HEK293 (cell line): Measurements from ENCODE around the gene HSD17B14.
A peak's percentile ranks its signal among the peaks of the same experiment; 100 is the strongest.

ENCODE experiments used
- CTCF ChIA-PET: fragments of 350-600 bp; formaldehyde crosslinking; extraction: SDS; loops from one replicate; lab custom pipeline; 2021; ENCODE audit warnings: antibody characterized with exemption; lab: Yijun Ruan, JAX
- POLR2A ChIA-PET: fragments of 300-600 bp; formaldehyde crosslinking; extraction: SDS; loops from one replicate; lab custom pipeline; 2020; ENCODE audit warnings: antibody characterized with exemption, inconsistent platforms; lab: Yijun Ruan, JAX
- H3K27ac ChIP-seq: fragments of 200-500 bp; sonication (Bioruptor generic); 2 replicates; pipeline ENCODE4 v1.5.1; 2014; ENCODE audit warnings: low read depth, low read length, control low read depth, inconsistent platforms; ENCODE audit errors: extremely low read depth
- H3K36me3 ChIP-seq, 2 experiments: fragments of 200-500 bp in 1 of 2; sonication (Bioruptor generic) in 1 of 2; 1 replicate in 1 of 2; 2 replicates in 1 of 2; pipeline ENCODE4 v1.5.1; 2014 to 2017; ENCODE audit warnings: inconsistent platforms in 2 of 2, low read length in 2 of 2; ENCODE audit not compliant: control insufficient read depth in 2 of 2, insufficient read depth in 1 of 2
- H3K4me1 ChIP-seq: fragments of 200-500 bp; sonication (Bioruptor generic); 2 replicates; pipeline ENCODE4 v1.5.1; 2014; ENCODE audit warnings: mild to moderate bottlenecking, low read length, inconsistent platforms; ENCODE audit not compliant: control insufficient read depth, insufficient read depth
- H3K4me3 ChIP-seq: 2 replicates; pipeline ENCODE4 v1.5.1; 2011; ENCODE audit warnings: low read depth, mild to moderate bottlenecking, control low read depth, low read length, moderate library complexity
- H3K9me3 ChIP-seq: fragments of 200-500 bp; sonication (Bioruptor generic); 2 replicates; pipeline ENCODE4 v1.5.1; 2014; ENCODE audit warnings: low read depth, low read length, inconsistent platforms; ENCODE audit not compliant: control insufficient read depth, insufficient read depth
- BCL11A ChIP-seq: fragments of 450-650 bp; formaldehyde crosslinking; IDR thresholded peaks from 2 replicates; pipeline ENCODE4 v1.5.1; 2016; ENCODE audit warnings: low read depth, missing biosample characterization, missing genetic modification characterization
- BCL11B ChIP-seq: fragments of 450-650 bp; formaldehyde crosslinking; IDR thresholded peaks from 2 replicates; pipeline ENCODE4 v1.5.1; 2016; ENCODE audit warnings: low read depth, missing biosample characterization, missing genetic modification characterization
- HOXD13 ChIP-seq: sonication (generic); formaldehyde crosslinking; IDR thresholded peaks from 2 replicates; pipeline ENCODE4 v1.8.0; 2022; ENCODE audit warnings: missing genetic modification reagents, borderline replicate concordance
- IKZF3 ChIP-seq: fragments of 450-650 bp; IDR thresholded peaks from 2 replicates; pipeline ENCODE4 v1.5.0; 2018; ENCODE audit warnings: missing biosample characterization, mild to moderate bottlenecking, missing genetic modification characterization, moderate library complexity
- KLF7 ChIP-seq: fragments of 450-650 bp; formaldehyde crosslinking; IDR thresholded peaks from 2 replicates; pipeline ENCODE4 v1.5.1; 2016; ENCODE audit warnings: missing biosample characterization, missing genetic modification characterization, borderline replicate concordance
- KLF9 ChIP-seq: fragments of 450-650 bp; formaldehyde crosslinking; IDR thresholded peaks from 2 replicates; pipeline ENCODE4 v1.5.1; 2016; ENCODE audit warnings: missing biosample characterization, missing genetic modification characterization, low read depth
- MYNN ChIP-seq: fragments of 450-650 bp; formaldehyde crosslinking; IDR thresholded peaks from 2 replicates; pipeline ENCODE4 v1.5.1; 2016; ENCODE audit warnings: missing biosample characterization, missing genetic modification characterization, borderline replicate concordance
- MZF1 ChIP-seq: fragments of 450-650 bp; formaldehyde crosslinking; IDR thresholded peaks from 2 replicates; pipeline ENCODE4 v1.5.1; 2017; ENCODE audit warnings: missing biosample characterization, missing genetic modification characterization, borderline replicate concordance
- OVOL3 ChIP-seq: fragments of 450-650 bp; formaldehyde crosslinking; IDR thresholded peaks from 2 replicates; pipeline ENCODE4 v1.5.1; 2016; ENCODE audit warnings: missing biosample characterization, missing genetic modification characterization
- SCRT1 ChIP-seq: fragments of 450-650 bp; formaldehyde crosslinking; IDR thresholded peaks from 2 replicates; pipeline ENCODE4 v1.5.1; 2016; ENCODE audit warnings: missing biosample characterization, missing genetic modification characterization, borderline replicate concordance
- SCRT2 ChIP-seq: fragments of 450-650 bp; formaldehyde crosslinking; IDR thresholded peaks from 2 replicates; pipeline ENCODE4 v1.5.1; 2016; ENCODE audit warnings: missing biosample characterization, missing genetic modification characterization
- ZBTB8A ChIP-seq: fragments of 450-650 bp; formaldehyde crosslinking; IDR thresholded peaks from 2 replicates; pipeline ENCODE4 v1.5.1; 2016; ENCODE audit warnings: missing biosample characterization, missing genetic modification characterization
- ZNF140 ChIP-seq: fragments of 450-650 bp; formaldehyde crosslinking; IDR thresholded peaks from 2 replicates; pipeline ENCODE4 v1.5.1; 2016; ENCODE audit warnings: missing biosample characterization, missing genetic modification characterization
- ZNF174 ChIP-seq: fragments of 450-650 bp; formaldehyde crosslinking; IDR thresholded peaks from 2 replicates; pipeline ENCODE4 v1.5.0; 2017; ENCODE audit warnings: missing biosample characterization, mild to moderate bottlenecking, missing genetic modification characterization
- ZNF335 ChIP-seq: fragments of 450-650 bp; formaldehyde crosslinking; conservative IDR thresholded peaks from 2 replicates; pipeline ENCODE4 v1.5.1; 2016; ENCODE audit warnings: missing biosample characterization, missing genetic modification characterization
- ZNF37A ChIP-seq: fragments of 450-650 bp; IDR thresholded peaks from 2 replicates; pipeline ENCODE4 v1.5.1; 2018; ENCODE audit warnings: missing biosample characterization, missing genetic modification characterization
- ZNF530 ChIP-seq: fragments of 450-650 bp; formaldehyde crosslinking; IDR thresholded peaks from 2 replicates; pipeline ENCODE4 v1.5.1; 2016; ENCODE audit warnings: low read depth, missing biosample characterization, missing genetic modification characterization
- ZNF549 ChIP-seq: fragments of 450-650 bp; IDR thresholded peaks from 2 replicates; pipeline ENCODE4 v1.5.1; 2018; ENCODE audit warnings: missing biosample characterization, missing genetic modification characterization, mild to moderate bottlenecking, inconsistent platforms, moderate library complexity
- ZNF623 ChIP-seq: fragments of 450-650 bp; formaldehyde crosslinking; IDR thresholded peaks from 2 replicates; pipeline ENCODE4 v1.5.1; 2016; ENCODE audit warnings: missing biosample characterization, missing genetic modification characterization
- ZSCAN30 ChIP-seq: fragments of 450-650 bp; IDR thresholded peaks from 2 replicates; pipeline ENCODE4 v1.5.1; 2018; ENCODE audit warnings: missing biosample characterization, mild to moderate bottlenecking, missing genetic modification characterization, moderate library complexity
- TF ChIP-seq, protein P1 (sequence below): fragments of 450-650 bp; formaldehyde crosslinking; IDR thresholded peaks from 2 replicates; pipeline ENCODE4 v1.5.1; 2016; ENCODE audit warnings: missing biosample characterization, missing genetic modification characterization
- TF ChIP-seq, protein P2 (sequence below): fragments of 450-650 bp; formaldehyde crosslinking; conservative IDR thresholded peaks from 2 replicates; pipeline ENCODE4 v1.5.1; 2016; ENCODE audit warnings: low read depth, missing biosample characterization, missing genetic modification characterization
- TF ChIP-seq, protein P3 (sequence below): fragments of 450-650 bp; formaldehyde crosslinking; IDR thresholded peaks from 2 replicates; pipeline ENCODE4 v1.5.1; 2016; ENCODE audit warnings: missing biosample characterization, missing genetic modification characterization

HSD17B14 gene

DNA sequence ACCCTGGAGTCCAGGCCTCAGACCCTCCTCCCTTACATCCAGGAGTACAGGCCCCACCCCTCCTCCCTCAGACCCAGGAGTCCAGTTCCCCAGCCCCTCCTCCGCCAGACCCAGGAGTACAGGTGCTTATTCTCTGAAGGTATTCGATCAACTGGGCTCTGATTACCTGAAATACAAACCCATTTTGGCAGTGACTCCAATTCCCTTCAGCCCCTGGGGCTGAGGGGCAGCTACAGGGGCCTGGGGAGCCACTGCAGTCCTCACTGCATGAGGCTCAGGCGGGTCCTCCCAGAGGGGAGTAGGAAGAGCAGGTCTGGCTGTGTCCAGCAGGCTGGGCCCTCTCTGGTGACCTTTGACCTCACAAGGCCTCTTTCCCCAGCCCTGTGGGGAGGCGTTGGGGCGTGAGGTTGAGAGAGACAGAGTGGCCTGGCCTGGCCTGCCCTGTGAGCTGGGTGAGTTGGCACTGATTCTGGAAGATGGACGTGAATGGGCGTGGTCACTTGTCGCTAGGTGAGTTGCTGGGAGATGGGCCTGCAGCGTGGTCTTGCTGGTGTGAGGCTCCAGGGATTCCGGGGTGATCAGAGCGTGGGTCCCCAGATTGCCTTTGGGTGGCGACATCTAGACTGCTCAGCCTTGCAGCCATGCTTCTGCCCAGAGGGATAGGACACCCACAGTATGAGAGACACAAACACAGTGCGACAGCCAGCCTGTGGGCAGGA, 28.5 kb downstream of the HSD17B14 start:
- Histone ChIP-seq H3K4me3 (no peak overlapping the region), H3K4me1 (peaks cover 5% of the 10 kb centered on the region), H3K36me3 (peaks cover 4 to 10% of the 10 kb centered on the region in 2 experiments; a peak in 2 of 3 replicates), H3K9me3 (no peaks in the 10 kb centered on the region), H3K27ac (no peak overlapping the region)
- POLR2A ChIA-PET, result interaction anchor here (0.7 to 0.9 kb wide), 2 partner anchors 8 to 12 kb away, joined by 3 read pairs; no protein-coding TSS in a partner anchor
- TF ChIP-seq ZNF37A (tag by site-specific recombination) (no peak), HOXD13 (CRISPR knock-in tag) (no peak), MYNN (no peak), KLF7 (no peak), BCL11A (tag by site-specific recombination) (0 out of 2 replicates have a peak, but pooled peaks have one; percentile 42), ZSCAN30 (tag by site-specific recombination) (no peak), SCRT2 (tag by site-specific recombination) (peak; percentile 94), ZNF174 (tag by site-specific recombination) (no peak), ZNF623 (tag by site-specific recombination) (no peak), MZF1 (no peak), BCL11B (0 out of 2 replicates have a peak, but pooled peaks have one; percentile 15), IKZF3 (no peak), ZNF549 (no peak), KLF9 (peak; percentile 58; the same call in 1 of the 2 replicates), ZNF530 (tag by site-specific recombination) (no peak), SCRT1 (tag by site-specific recombination) (peak; percentile 89)
- TF ChIP-seq, protein P1, sequence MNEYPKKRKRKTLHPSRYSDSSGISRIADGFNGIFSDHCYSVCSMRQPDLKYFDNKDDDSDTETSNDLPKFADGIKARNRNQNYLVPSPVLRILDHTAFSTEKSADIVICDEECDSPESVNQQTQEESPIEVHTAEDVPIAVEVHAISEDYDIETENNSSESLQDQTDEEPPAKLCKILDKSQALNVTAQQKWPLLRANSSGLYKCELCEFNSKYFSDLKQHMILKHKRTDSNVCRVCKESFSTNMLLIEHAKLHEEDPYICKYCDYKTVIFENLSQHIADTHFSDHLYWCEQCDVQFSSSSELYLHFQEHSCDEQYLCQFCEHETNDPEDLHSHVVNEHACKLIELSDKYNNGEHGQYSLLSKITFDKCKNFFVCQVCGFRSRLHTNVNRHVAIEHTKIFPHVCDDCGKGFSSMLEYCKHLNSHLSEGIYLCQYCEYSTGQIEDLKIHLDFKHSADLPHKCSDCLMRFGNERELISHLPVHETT (tag by site-specific recombination), result no peak
- TF ChIP-seq, protein P2, sequence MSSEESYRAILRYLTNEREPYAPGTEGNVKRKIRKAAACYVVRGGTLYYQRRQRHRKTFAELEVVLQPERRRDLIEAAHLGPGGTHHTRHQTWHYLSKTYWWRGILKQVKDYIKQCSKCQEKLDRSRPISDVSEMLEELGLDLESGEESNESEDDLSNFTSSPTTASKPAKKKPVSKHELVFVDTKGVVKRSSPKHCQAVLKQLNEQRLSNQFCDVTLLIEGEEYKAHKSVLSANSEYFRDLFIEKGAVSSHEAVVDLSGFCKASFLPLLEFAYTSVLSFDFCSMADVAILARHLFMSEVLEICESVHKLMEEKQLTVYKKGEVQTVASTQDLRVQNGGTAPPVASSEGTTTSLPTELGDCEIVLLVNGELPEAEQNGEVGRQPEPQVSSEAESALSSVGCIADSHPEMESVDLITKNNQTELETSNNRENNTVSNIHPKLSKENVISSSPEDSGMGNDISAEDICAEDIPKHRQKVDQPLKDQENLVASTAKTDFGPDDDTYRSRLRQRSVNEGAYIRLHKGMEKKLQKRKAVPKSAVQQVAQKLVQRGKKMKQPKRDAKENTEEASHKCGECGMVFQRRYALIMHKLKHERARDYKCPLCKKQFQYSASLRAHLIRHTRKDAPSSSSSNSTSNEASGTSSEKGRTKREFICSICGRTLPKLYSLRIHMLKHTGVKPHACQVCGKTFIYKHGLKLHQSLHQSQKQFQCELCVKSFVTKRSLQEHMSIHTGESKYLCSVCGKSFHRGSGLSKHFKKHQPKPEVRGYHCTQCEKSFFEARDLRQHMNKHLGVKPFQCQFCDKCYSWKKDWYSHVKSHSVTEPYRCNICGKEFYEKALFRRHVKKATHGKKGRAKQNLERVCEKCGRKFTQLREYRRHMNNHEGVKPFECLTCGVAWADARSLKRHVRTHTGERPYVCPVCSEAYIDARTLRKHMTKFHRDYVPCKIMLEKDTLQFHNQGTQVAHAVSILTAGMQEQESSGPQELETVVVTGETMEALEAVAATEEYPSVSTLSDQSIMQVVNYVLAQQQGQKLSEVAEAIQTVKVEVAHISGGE (tag by site-specific recombination), result no peak
- CTCF ChIA-PET, result interaction anchor here (0.7 to 2.8 kb wide), 9 partner anchors 8 to 163 kb away, joined by 3 to 11 read pairs (median 6); partner anchors contain the start of gene CA11

DNA sequence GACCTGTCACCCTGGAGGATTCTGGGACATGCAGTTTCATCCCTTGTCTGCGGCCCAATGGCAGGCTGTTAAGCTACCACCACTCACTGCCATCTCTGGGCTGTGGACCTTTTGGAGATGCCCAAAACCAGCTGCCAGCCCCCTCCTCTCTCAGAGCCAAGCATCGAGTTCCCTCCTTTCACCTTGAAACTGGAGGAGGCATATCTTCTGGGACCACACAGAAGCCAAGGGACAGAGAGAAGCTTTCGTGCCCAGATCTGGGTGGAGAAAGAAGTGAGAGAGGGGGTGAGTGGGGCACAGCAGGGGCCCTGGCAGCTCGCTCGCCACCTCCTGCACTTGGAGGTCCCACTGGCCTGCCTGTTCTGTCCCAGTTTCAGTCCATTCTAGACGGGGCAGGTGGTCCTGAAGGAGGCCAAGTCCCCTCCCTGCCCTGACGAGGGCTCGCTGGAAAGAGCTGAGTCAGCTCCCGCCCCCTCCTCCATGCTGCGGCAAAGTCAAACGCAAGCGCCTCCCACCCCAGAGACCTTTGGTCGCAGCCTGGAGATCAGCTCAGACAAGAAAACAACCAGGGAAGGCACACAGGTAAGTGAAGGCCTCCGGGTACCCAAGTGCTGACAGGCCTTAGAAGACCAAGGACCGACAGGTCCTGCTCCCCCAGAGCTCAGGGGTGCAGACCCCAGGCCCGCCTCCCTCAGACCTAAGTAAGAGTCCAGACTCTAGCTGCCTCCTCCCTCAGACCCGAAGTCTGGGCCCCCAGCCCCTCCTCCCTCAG, 29.3 kb downstream of the HSD17B14 start:
- no peak overlapping the region for H3K4me3 ChIP-seq
- CTCF ChIA-PET, result interaction anchor here (1.0 to 2.8 kb wide), 8 partner anchors 9 to 163 kb away, joined by 3 to 11 read pairs (median 6); partner anchors contain the start of gene CA11
- POLR2A ChIA-PET, result interaction anchor here (0.5 to 0.9 kb wide), 4 partner anchors 12 to 188 kb away, joined by 3 to 10 read pairs (median 4); partner anchors contain the start of genes RPL18 and SPHK2
- H3K9me3 ChIP-seq, result no peaks in the 10 kb centered on the region
- H3K36me3 ChIP-seq, result peaks cover 4 to 10% of the 10 kb centered on the region in 2 experiments; a peak in 2 of 3 replicates
- TF ChIP-seq ZNF140, result no peak
- TF ChIP-seq ZBTB8A, result peak; percentile 17; the same call in 1 of the 2 replicates
- TF ChIP-seq, protein P3, sequence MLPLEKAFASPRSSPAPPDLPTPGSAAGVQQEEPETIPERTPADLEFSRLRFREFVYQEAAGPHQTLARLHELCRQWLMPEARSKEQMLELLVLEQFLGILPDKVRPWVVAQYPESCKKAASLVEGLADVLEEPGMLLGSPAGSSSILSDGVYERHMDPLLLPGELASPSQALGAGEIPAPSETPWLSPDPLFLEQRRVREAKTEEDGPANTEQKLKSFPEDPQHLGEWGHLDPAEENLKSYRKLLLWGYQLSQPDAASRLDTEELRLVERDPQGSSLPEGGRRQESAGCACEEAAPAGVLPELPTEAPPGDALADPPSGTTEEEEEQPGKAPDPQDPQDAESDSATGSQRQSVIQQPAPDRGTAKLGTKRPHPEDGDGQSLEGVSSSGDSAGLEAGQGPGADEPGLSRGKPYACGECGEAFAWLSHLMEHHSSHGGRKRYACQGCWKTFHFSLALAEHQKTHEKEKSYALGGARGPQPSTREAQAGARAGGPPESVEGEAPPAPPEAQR (tag by site-specific recombination), result no peak
- TF ChIP-seq OVOL3 (tag by site-specific recombination), result no peak
- TF ChIP-seq ZNF335 (tag by site-specific recombination), result peak; percentile 31; the same call in 1 of the 2 replicates
- no peak overlapping the region for H3K27ac ChIP-seq
- H3K4me1 ChIP-seq, result peaks cover 5% of the 10 kb centered on the region
